Raji (cell line): ENCODE results near the gene KIR3DL1.
"Not testable (repeated sequence)": the region's sequence is repeated elsewhere in the genome, so short reads cannot be mapped to it uniquely, and the experiment has no call there.

ENCODE experiments used
- POLR2A ChIP-seq: IDR thresholded peaks from 2 replicates; pipeline ENCODE4 v1.6.1; 2011; ENCODE audit warnings: low read depth, low read length, control low read depth; ENCODE audit not compliant: insufficient read depth

The KIR3DL1 gene

DNA sequence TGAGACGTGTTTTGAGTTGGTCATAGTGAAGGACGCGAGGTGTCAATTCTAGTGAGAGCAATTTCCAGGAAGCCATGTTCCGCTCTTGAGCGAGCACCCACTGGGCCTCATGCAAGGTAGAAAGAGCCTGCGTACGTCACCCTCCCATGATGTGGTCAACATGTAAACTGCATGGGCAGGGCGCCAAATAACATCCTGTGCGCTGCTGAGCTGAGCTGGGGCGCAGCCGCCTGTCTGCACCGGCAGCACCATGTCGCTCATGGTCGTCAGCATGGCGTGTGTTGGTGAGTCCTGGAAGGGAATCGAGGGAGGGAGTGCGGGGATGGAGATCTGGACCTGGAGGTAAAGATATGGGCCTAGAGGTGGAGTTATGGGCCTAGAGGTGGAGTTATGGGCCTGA, at the start of gene KIR3DL1:
Gene KIR3DL1 (plus strand): TSS at position 218 of the 400 bp plus-strand sequence.
- not testable (repeated sequence) for TF ChIP-seq POLR2A

- not testable (repeated sequence) for TF ChIP-seq POLR2A
Measured at GRCh38 chr19:54769646-54770045, 46.6 kb upstream of the KIR3DL1 start, which contains the start of gene KIR2DL1. TSS of gene KIR2DL1 (plus strand) at chr19:54769793. CDS start at chr19:54769851, 58 bp downstream.

DNA sequence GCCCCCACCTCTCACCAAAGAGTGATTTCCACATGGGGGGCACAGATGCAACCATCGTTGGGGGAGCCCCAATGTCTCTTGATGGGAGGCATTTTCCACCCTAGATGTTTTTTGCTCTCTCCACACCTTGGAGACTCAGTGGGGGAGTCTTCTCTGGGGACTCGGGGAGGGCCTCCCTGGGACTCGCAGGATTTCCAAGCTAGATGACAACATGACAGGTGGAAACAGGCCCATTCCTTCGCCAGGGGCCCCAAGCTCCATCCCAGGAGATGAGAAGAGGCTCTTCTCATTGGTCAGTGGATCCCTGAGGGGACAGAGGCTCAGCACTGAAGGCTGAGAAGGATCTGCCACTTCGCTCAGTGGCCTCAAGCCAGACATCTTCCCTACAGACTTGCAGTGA, 25.6 kb upstream of the KIR3DL1 start:
- no peak for TF ChIP-seq POLR2A

DNA sequence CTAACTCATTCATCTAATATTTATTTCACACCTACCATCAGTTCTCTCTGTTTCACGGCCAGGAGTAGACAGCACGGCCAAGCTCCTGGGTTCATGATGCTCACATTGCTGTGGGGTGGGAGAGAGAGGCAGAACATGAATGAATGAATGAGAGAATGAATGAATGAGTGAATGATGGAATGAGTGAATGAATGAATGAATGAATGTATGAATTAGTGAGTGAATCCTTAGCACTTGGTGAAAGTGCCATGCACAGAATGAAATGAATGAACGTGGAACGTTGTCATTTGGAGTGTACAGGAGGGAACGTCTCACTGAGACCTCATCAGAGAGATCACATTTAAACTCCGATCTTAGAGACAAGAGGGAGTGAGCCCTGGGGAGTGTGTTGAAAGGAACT, 24.8 kb upstream of the KIR3DL1 start:
- TF ChIP-seq POLR2A: no peak

DNA sequence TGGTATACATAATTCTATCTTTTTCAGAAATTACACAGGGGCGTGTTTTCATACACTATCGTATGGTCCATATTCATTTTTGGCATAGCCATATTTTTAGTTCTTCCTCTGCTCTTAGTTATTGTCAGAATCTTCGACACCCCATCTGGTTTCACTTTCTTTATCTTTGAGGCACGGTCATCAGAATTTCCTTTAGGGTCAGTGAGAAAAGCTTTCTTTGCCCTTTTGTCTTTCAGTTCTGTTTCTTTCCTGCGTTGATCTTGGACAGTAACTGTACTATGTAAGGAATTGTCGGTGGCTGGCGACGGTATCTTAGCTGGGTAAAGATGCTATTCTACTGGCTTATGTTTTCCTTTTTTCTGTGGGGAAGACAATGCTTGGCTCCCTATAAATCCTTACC, 23.5 kb upstream of the KIR3DL1 start:
- TF ChIP-seq POLR2A: no peak

DNA sequence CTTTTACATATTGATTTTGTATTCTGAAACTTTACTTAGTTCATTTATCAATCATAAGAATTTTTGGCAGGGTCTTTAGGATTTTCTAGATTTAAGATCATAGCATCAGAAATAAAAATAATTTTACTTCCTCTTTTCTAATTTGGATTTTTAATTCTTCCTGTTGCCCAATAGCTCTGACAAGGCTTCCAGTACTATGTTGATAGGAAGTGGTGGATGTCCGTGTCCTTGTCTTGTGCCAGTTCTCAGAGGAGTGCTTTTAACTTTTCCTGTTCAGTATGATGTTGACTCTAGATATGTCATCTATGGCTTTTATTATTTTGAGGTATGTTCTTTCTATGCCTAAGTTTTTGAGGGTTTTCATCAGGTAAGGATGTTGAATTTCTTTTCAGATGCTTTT, 20.5 kb upstream of the KIR3DL1 start:
- TF ChIP-seq POLR2A: no peak

DNA sequence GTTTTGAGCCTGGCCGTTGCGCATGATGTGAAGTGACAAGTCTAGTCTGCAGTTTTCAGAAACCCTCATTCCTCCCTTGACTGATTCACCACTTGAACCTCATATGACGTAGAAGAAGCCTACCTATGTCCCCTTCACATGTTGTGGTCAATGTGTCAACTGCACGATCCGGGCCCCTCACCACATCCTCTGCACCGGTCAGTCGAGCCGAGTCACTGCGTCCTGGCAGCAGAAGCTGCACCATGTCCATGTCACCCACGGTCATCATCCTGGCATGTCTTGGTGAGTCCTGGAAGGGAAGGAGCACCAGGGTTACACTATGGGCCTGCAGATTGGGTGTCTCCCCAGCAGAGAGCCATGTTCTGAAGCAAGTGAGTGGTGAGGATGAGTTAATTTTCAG, 12.9 kb upstream of the KIR3DL1 start, which contains the start of gene KIR2DL4:
Gene KIR2DL4 (plus strand): TSS at position 201 of the 400 bp plus-strand sequence. CDS start 42 bp downstream, at position 243.
- TF ChIP-seq POLR2A: no peak

- TF ChIP-seq POLR2A: no peak
Measured at GRCh38 chr19:54804101-54804500, 12.2 kb upstream of the KIR3DL1 start.

- TF ChIP-seq POLR2A: no peak
Measured at GRCh38 chr19:54804571-54804970, 11.7 kb upstream of the KIR3DL1 start.

DNA sequence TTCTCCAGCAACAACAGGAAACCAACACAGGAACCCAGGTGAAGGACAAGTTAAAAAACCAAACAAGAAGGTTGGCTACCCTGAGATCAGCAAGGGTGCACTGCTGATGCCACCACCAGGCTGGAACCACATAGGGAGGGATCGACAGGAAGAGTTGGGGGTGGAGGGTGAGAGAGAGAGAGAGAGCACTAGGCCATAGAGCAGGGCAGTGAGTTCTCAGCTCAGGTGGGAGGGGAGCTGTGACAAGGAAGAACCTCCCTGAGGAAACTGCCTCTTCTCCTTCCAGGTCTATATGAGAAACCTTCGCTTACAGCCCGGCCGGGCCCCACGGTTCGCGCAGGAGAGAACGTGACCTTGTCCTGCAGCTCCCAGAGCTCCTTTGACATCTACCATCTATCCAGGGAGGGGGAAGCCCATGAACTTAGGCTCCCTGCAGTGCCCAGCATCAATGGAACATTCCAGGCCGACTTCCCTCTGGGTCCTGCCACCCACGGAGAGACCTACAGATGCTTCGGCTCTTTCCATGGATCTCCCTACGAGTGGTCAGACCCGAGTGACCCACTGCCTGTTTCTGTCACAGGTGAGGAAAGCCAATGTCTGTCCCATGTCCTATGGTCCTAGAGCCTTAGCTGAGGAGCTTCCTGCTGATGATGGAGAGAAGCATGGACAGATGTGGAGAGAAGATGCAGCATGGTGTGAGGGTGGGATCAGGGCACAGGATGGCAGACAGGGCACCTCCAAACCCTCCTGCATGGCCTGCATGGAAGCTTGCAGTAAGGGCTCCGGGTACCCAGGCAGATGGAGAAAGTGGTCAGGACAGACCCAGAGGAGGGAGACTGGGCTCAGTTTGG, 10.4 kb upstream of the KIR3DL1 start:
- no peak for TF ChIP-seq POLR2A

DNA sequence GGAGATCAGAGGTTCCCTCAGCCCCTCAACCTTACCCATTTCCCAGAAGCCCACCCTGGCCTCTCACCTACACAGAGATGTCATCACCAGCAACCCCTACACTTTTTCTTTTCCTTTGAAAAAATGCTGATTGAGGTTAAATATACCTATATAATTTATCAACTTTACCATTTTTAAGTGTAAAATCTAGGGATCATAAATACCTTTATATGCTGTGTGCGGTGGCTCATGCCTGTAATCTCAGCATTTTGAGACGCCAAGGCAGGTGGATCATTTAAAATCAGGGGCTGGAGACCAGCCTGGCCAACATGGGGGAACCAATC, 9.8 kb upstream of the KIR3DL1 start:
- TF ChIP-seq POLR2A: no peak

DNA sequence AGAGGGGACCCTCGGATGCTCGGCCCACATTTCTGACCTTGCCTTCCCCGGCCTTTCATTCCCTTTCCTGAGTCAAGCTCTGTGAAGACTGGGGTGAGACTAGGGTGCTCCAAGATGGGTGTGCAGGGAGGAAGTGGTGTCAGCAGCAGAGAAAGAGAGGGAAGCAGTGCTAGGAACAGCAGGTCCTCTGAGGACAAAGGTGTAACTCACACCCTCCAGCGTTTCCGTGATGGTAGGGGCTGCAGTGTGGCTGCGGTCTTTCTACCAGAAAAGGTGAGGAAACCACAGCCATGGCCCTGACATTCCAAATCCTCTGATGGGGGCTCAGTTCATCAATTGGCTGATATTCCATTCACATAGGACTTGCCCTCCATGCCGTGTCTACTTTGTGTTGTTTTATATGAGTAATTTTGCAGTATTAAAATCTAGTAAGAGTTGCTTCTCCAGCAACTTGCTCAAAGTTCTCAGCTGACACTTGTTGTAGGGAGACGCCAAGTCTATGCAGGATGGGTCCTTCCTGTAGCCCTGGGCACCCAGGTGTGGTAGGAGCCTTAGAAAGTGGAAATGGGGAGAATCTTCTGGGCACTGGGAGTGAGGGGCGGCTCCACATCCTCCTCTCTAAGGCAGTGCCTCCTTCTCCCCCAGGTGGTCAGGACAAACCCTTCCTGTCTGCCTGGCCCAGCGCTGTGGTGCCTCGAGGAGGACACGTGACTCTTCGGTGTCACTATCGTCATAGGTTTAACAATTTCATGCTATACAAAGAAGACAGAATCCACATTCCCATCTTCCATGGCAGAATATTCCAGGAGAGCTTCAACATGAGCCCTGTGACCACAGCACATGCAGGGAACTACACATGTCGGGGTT, 1.6 kb downstream of the KIR3DL1 start:
- TF ChIP-seq POLR2A: no peak

- TF ChIP-seq POLR2A: not testable (repeated sequence)
Measured at GRCh38 chr19:54832496-54832895, 16.2 kb downstream of the KIR3DL1 start, which contains the start of gene KIR2DS4. TSS of gene KIR2DS4 (plus strand) at chr19:54832676.

GRCh38 chr19:54850061-54850640, 33.9 kb downstream of the KIR3DL1 start, which contains the start of gene KIR3DL2:
TSS of gene KIR3DL2 (plus strand) at chr19:54850443. CDS start at chr19:54850476, 33 bp downstream.
- TF ChIP-seq POLR2A: not testable (repeated sequence)

- TF ChIP-seq POLR2A: no peak
Measured at GRCh38 chr19:54850930-54851329, 34.7 kb downstream of the KIR3DL1 start.
